ACHN (cell line): ENCODE measurements around the gene RAD51B.
"Not testable (repeated sequence)": the region's sequence is repeated elsewhere in the genome, so short reads cannot be mapped to it uniquely, and the experiment has no call there.

Source experiments
- DNase-seq: peaks from one replicate; pipeline ENCODE4 v3.0.0-alpha.2; 2015
- in situ Hi-C: cut with HindIII; loops from 2 replicates; pipeline ENCODE4 v1.10.0; 2017; ENCODE audit warnings: low sequenced_read_pairs, low pct_ligation_motif_present, low pct_unique_long_range_greater_than_20kb

Gene RAD51B

DNA sequence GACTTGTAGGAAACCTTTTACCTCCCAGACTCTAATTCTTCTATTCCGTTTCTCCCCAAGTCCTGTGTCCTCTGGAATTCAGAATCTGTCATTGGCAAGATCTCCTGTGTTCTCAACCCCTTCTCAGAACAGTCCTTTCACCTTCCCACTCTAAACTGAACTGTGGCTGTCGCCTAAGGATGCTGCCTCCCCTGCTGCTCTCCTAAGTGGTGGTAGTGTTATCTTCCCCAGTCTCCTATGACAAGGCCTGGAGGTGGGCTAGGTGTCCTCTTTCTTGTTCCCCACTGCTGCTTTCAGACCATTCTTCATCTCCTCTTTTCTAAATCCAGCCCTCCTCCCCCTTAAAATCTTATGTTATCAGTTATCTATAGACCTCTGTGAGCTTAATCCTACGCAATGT lies 397.4 kb downstream of the RAD51B start:
- in situ Hi-C loops: no loop called here
- DNase-seq: no peak

DNA sequence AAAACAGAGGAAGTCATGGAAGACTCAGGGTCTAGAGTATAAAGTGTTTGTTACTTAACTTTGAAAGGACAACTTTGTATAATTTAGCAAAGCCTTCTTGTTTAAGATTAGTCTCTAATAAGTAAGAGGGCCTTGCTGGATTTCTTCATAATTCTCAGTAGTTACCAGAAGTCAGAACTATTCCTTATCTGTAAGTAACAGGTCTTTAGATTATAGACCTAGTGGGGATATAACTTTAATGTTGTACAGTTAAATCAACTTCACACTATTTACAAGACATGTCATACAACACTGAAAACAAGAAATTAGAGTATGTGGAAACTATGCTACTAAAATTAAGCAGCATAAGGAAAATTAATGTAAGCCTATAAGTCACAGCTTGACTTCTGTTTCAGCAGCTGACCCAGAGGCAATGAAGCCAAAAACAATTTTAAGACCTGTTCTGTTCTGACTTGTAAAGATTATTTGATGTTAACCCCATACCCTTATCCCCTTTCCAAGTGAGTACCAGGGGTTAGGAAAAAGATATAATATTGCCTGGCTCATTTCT lies 398.3 kb downstream of the RAD51B start:
- in situ Hi-C loops: no loop called here
- no peak for DNase-seq

DNA sequence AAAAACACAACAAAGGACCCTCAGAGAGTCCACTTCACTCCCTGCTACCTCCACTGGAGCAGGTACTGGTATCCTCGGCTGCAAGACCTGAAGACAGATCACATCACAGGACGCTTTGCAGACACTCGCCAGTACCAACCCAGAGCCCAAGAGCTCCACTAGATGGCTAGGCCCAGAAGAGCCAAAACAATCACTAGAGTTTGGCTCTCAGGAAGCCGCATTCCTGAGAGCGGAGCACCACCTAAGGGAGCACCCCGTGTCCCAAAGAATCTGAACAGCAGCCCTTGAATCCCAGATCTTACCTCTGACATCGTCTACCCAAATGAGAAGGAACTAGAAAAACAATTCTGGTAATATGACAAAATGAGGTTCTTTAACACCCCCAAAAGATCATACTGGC lies 399.8 kb downstream of the RAD51B start:
- no peak for DNase-seq
- in situ Hi-C loops: no loop called here

DNA sequence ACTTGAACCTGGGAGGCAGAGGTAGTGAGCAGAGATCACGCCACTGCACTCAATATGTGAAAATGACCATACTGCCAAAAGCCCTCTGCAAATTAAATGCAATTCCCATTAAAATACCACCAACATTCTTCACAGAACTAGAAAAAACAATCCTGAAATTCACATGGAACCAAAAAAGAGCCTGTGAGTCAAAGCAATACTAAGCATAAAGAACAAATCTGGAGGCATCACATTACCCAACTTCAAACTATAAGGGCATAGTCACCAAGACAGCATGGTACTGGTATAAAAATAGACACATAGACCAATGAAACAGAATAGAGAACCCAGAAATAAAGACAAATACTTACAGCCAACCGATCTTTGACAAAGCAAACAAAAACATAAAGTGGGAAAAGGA lies 401.5 kb downstream of the RAD51B start:
- in situ Hi-C loops, DNase-seq: not testable (repeated sequence)

GRCh38 chr14:68222154-68222553 lies 402.6 kb downstream of the RAD51B start:
- in situ Hi-C loops: no loop called here
- no peak for DNase-seq

DNA sequence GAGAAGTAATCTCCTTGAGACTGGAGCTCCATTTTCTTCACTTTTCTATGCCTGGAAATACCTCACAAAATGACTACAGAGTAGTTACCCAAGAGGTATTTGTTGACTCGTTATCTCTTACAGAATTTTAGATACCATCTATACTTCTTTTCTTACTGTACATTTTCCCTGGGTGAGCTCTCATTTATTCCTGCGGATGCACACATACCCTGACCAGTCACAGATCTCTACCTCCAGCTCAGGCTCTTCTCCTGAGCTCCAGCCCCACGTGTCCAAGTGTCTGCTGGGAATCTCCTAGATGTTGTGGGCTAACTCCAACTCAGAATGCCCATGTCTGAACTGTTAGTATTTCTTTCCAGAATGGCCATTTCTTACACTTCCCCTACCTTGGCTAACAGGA lies 403.1 kb downstream of the RAD51B start:
- no peak for DNase-seq
- in situ Hi-C loops: no loop called here

- in situ Hi-C loops: no loop called here
- no peak for DNase-seq
Observed at GRCh38 chr14:68223631-68224030, 404.1 kb downstream of the RAD51B start.

DNA sequence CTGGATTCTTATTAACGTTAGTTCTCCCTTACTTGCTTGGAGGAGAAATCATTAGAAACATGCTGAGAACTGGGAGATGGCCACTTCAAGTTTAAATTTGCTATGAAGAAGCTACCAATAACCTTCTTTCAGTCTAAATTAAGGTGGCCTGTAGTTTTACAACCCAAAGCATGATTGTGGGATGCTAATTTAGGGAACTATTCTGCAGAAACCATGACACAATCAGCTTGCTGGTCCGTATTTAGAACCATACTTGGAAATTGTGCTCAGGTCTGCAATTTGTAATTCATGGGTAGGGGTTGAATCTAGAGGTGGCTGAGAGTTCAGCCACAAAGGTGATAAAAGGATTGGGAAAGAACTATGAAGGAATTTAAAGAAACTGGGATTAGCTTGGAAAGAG lies 405.7 kb downstream of the RAD51B start:
- in situ Hi-C loops: no loop called here
- DNase-seq: no peak

DNA sequence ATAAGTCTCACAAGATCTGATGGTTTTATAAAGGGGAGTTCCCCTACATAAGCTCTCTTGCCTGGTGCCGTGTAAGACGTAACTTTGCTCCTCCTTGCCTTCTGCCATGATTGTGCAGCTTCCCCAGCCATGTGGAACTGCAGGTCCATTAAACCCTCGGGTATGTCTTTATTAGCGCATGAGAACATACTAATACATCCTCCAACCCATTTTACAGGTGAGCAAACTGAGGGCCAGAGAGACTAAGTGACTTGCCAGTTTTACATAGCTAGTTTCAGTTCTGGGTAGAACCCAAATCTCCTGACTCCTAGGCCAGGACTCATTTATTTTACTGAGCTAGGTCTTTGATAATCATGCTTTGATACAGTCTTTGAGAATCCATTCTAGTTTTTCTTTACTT lies 406.9 kb downstream of the RAD51B start:
- DNase-seq: no peak
- in situ Hi-C loops: no loop called here

- in situ Hi-C loops: no loop called here
- no peak for DNase-seq
Observed at GRCh38 chr14:68228656-68229055, 409.1 kb downstream of the RAD51B start.

GRCh38 chr14:68229423-68230100 lies 410.0 kb downstream of the RAD51B start:
- in situ Hi-C loops: no loop called here

GRCh38 chr14:68230202-68230949 lies 410.8 kb downstream of the RAD51B start:
- in situ Hi-C loops: no loop called here
- no peak for DNase-seq

More at GRCh38 chr14:68229423-68230100, 410.0 kb downstream of the RAD51B start:
- DNase-seq: no peak

GRCh38 chr14:68230950-68231717 lies 411.6 kb downstream of the RAD51B start:
- in situ Hi-C loops: no loop called here
- DNase-seq: peak; percentile 33

GRCh38 chr14:68231898-68232297 lies 412.3 kb downstream of the RAD51B start:
- in situ Hi-C loops: no loop called here
- DNase-seq: peak; percentile 19

DNA sequence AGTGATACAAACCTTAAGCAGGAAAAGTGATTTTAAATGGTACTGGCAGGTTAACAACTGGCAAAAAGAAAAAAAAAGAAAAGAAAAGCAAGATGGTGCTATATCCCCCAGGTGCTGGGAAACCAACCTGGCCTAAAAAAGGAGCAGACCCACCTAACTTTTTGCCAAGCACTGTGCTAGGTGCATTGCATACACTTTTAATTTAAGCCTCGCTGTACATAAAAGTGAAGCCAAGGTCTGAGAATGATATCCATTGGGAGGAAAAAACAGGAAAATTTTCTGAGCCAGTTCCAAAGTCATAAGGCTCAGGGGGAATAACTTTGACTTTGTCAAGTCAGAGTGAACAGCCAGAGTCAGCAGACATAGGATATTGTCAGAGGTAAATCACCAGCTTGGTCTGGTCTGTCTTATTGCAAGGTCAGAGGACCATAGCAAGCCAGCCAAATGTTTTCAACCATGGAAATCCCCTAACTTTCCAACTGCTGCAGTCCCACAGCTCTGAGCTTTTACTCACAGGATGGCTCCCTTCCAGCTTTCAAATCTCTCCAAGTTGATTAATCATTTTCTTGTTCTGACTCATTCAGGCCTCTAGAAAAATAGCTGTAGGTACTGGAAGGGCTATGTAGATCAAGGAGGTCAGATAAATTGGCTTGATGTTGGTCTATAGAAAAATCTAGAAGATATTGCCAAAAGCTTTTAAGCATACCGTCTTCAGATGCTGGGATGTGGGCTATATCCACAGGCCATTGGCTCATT lies 412.9 kb downstream of the RAD51B start:
- in situ Hi-C loops: no loop called here
- peak; percentile 98 for DNase-seq

GRCh38 chr14:68233101-68233784 lies 413.7 kb downstream of the RAD51B start:
- in situ Hi-C loops: no loop called here
- DNase-seq: no peak

GRCh38 chr14:68234101-68234905 lies 414.7 kb downstream of the RAD51B start:
- no peak for DNase-seq
- in situ Hi-C loops: no loop called here
